Lower leg skin (tissue), 4 donors: ENCODE results near the gene SPRED1. TPM values are rescaled to one million over a fixed set of nuclear protein-coding genes. Genes with fewer than 3 reads are reported as not detected.

Experiments used
- DNase-seq, 2 donors: peaks; one replicate each; pipeline ENCODE4 v3.0.0-alpha.2; 2019; ENCODE audit warnings: low spot score in 2 of 2
- H3K4me3 ChIP-seq: fragments of 200-600 bp; sonication (generic); 2 replicates; pipeline ENCODE4 v1.5.1; 2017; ENCODE audit warnings: mild to moderate bottlenecking, low read depth; ENCODE audit not compliant: poor library complexity, severe bottlenecking
- POLR2A ChIP-seq, 2 donors: fragments of 450-650 bp; IDR thresholded peaks; one replicate each; pipeline ENCODE4 v1.6.1; 2016 to 2017; ENCODE audit warnings: antibody characterized with exemption in 2 of 2, mild to moderate bottlenecking in 1 of 2, moderate library complexity in 1 of 2
- WGBS, 2 donors: methylation state at CpG; one replicate each; pipeline ENCODE4 v1.1.5; 2018; 5-methylcytosine and 5-hydroxymethylcytosine counted together
- intact Hi-C: fragments of 100-400 bp; cut with DNase I; formaldehyde crosslinking; loops from one replicate; pipeline ENCODE4 v1.15.0; 2023; ENCODE audit warnings: low total_unique reads
- total RNA-seq, 4 donors: library from RNA; depleted of rRNA; stranded (reverse); fragments of >200 nt; gene quantifications; one replicate each; pipeline ENCODE4 v1.1.0, GENCODE V29; 2016
- TF ChIP-seq, protein P1 (sequence below), 3 donors: fragments of 450-650 bp; IDR thresholded peaks; one replicate each; pipeline ENCODE4 v1.5.1; 2016; ENCODE audit warnings: antibody characterized with exemption in 3 of 3, mild to moderate bottlenecking in 3 of 3, moderate library complexity in 2 of 3

The SPRED1 gene
- total RNA-seq, 4 donors from 2014 or later = 8.8 to 14.8 (median 11.5) TPM

- TF ChIP-seq, protein P1, sequence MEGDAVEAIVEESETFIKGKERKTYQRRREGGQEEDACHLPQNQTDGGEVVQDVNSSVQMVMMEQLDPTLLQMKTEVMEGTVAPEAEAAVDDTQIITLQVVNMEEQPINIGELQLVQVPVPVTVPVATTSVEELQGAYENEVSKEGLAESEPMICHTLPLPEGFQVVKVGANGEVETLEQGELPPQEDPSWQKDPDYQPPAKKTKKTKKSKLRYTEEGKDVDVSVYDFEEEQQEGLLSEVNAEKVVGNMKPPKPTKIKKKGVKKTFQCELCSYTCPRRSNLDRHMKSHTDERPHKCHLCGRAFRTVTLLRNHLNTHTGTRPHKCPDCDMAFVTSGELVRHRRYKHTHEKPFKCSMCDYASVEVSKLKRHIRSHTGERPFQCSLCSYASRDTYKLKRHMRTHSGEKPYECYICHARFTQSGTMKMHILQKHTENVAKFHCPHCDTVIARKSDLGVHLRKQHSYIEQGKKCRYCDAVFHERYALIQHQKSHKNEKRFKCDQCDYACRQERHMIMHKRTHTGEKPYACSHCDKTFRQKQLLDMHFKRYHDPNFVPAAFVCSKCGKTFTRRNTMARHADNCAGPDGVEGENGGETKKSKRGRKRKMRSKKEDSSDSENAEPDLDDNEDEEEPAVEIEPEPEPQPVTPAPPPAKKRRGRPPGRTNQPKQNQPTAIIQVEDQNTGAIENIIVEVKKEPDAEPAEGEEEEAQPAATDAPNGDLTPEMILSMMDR (IDR thresholded peaks at IDR 0.05) = no peak
- TF ChIP-seq POLR2A (IDR thresholded peaks at IDR 0.05) = no peak
- H3K4me3 ChIP-seq = no peak overlapping the region
- 27 to 35% methylated on average over 10 of the region's 10 CpGs for WGBS, 2 donors
- intact Hi-C loops = no loop called here
- peak in 1 of 2 donors; percentile 85 for DNase-seq
Measured at GRCh38 chr15:38378161-38378560, 125.5 kb downstream of the SPRED1 start.

- WGBS, 2 donors = 56 to 70% methylated on average over 3 of the region's 3 CpGs
- peak; percentile 63 to 88 for DNase-seq
- no peak overlapping the region for H3K4me3 ChIP-seq
- intact Hi-C loops = loop anchor here (5.0 kb wide), 1 partner anchor 393 kb away; no protein-coding TSS in a partner anchor
- no peak for TF ChIP-seq POLR2A (IDR thresholded peaks at IDR 0.05)
- TF ChIP-seq, protein P1 (IDR thresholded peaks at IDR 0.05) = no peak
Measured at GRCh38 chr15:38389924-38390542, 137.4 kb downstream of the SPRED1 start.

DNA sequence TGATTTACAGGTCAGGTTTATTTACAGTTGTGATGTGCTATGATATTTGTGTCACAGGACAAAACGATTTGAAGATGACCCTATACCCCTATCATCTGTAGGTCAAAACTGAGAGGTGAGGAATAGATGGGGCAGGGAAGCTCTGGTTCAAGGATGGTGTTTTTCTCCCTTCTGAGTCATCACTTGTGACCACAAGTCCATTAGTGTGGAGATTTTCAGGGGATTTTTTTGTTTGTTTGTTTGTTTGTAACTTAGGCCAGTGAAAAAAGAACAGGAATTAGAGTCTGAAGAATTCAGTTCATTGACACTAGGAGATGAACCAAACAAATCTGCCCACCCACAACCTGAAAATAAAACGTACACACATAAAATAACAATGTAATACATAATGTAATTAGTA lies 138.6 kb downstream of the SPRED1 start:
- 57 to 70% methylated on average over 2 of the region's 2 CpGs for WGBS, 2 donors
- no peak for DNase-seq
- TF ChIP-seq, protein P1 (IDR thresholded peaks at IDR 0.05) = no peak
- no peak overlapping the region for H3K4me3 ChIP-seq
- intact Hi-C loops = loop anchor here (5.0 kb wide), 1 partner anchor 394 kb away; no protein-coding TSS in a partner anchor

- 57 to 68% methylated on average over 2 of the region's 2 CpGs for WGBS, 2 donors
- intact Hi-C loops = no loop called here
- no peak overlapping the region for H3K4me3 ChIP-seq
- DNase-seq = peak in 1 of 2 donors; percentile 44
- TF ChIP-seq, protein P1 (IDR thresholded peaks at IDR 0.05) = no peak
- TF ChIP-seq POLR2A (IDR thresholded peaks at IDR 0.05) = no peak
Measured at GRCh38 chr15:38398134-38398533, 145.5 kb downstream of the SPRED1 start.

GRCh38 chr15:38401106-38401505 lies 148.5 kb downstream of the SPRED1 start:
- no peak for TF ChIP-seq POLR2A (IDR thresholded peaks at IDR 0.05)
- TF ChIP-seq, protein P1 (IDR thresholded peaks at IDR 0.05) = no peak
- intact Hi-C loops = no loop called here
- DNase-seq = no peak
- H3K4me3 ChIP-seq = no peak overlapping the region
- WGBS, 2 donors = 66 to 68% methylated on average over 6 of the region's 6 CpGs

GRCh38 chr15:38401701-38402100 lies 149.1 kb downstream of the SPRED1 start:
- intact Hi-C loops = no loop called here
- no peak overlapping the region for H3K4me3 ChIP-seq
- TF ChIP-seq, protein P1 (IDR thresholded peaks at IDR 0.05) = no peak
- TF ChIP-seq POLR2A (IDR thresholded peaks at IDR 0.05) = no peak
- WGBS, 2 donors = 41 to 56% methylated on average over 5 of the region's 5 CpGs
- DNase-seq = no peak
